ENCODE measurements around the gene CRACR2B.

DNA sequence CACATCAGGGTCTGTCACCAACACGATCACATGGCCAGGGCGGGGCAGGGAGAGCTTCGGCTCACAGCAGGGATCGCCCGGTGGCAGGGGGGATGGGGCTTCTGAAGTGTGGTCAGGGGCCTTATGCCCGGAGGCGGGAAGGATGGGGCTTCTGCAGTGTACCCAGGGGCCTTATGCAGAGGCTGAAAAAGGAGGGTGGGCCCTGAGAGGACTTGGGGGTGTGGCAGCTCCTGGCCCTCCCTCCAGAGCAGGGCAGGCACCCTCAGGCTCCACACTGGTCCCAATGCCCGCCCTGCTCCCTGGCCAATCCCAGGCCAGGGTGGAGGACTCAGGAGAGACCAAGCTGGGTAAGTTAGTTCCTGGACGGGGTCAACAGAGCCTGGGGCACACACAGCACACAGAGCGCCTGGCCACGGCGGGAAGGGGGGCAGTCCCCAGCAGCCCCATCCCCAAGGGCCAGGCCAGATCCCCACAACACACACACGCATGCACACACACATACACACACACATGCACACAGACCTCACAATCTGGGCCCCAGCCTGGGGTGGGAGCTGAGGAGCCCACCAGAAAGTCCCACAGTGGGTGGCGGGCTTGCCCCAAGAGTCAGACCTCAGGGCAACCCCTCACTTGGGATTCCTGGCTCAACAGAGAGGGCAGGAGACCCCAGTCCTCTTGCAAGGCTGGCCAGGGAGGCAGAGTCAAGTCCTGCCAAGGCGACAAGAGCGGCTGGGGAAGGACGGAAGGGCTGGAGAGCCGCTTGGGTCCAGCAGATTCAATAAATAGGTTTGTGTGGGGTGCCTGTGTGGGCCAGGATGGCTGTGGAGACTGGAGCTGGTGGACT lies 36.8 kb upstream of the CRACR2B start:
- TF ChIP-seq CTCF (IDR thresholded peaks at IDR 0.05; ENCODE audit: low read depth, low read length, poor library complexity, severe bottlenecking) (no peak), EZH2phosphoT487 (IDR thresholded peaks at IDR 0.05; ENCODE audit: borderline replicate concordance, low read length) (no peak)

Data from DOHH2 (cell line).